ENCODE results near the gene CDK11B.
"Not testable (repeated sequence)": the region's sequence is repeated elsewhere in the genome, so short reads cannot be mapped to it uniquely, and the experiment has no call there.

- not testable (repeated sequence) for TF ChIP-seq POLR2A (IDR thresholded peaks at IDR 0.05)
- TF ChIP-seq, protein P1, sequence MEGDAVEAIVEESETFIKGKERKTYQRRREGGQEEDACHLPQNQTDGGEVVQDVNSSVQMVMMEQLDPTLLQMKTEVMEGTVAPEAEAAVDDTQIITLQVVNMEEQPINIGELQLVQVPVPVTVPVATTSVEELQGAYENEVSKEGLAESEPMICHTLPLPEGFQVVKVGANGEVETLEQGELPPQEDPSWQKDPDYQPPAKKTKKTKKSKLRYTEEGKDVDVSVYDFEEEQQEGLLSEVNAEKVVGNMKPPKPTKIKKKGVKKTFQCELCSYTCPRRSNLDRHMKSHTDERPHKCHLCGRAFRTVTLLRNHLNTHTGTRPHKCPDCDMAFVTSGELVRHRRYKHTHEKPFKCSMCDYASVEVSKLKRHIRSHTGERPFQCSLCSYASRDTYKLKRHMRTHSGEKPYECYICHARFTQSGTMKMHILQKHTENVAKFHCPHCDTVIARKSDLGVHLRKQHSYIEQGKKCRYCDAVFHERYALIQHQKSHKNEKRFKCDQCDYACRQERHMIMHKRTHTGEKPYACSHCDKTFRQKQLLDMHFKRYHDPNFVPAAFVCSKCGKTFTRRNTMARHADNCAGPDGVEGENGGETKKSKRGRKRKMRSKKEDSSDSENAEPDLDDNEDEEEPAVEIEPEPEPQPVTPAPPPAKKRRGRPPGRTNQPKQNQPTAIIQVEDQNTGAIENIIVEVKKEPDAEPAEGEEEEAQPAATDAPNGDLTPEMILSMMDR (IDR thresholded peaks at IDR 0.05): not testable (repeated sequence)
Measured at GRCh38 chr1:1689526-1689925, 30.7 kb upstream of the CDK11B start.
